HepG2 (cell line): Measurements from ENCODE around the gene USP24. TPM values are rescaled to one million over a fixed set of nuclear protein-coding genes. Genes with fewer than 3 reads are reported as not detected.
A peak's percentile ranks its signal among the peaks of the same experiment; 100 is the strongest.

Source experiments
- BRF2 ChIP-seq: sonication (generic); formaldehyde crosslinking; IDR thresholded peaks from 2 replicates; pipeline ENCODE4 v1.8.1; 2022; ENCODE audit warnings: mild to moderate bottlenecking, missing genetic modification reagents
- CCDC6 ChIP-seq: sonication (generic); formaldehyde crosslinking; IDR thresholded peaks from 2 replicates; pipeline ENCODE4 v1.8.1; 2022; ENCODE audit warnings: mild to moderate bottlenecking, missing genetic modification reagents, moderate library complexity
- ELF1 ChIP-seq: sonication (generic); formaldehyde crosslinking; IDR thresholded peaks from 2 replicates; pipeline ENCODE4 v1.4.0; 2020; ENCODE audit warnings: missing genetic modification reagents
- EZH2 ChIP-seq: conservative IDR thresholded peaks from 2 replicates; pipeline ENCODE4 v1.6.1; 2012; ENCODE audit warnings: mild to moderate bottlenecking, low read depth, low read length, moderate library complexity
- GATA4 ChIP-seq: sonication (generic); IDR thresholded peaks from 2 replicates; pipeline ENCODE4 v1.6.1; 2016; ENCODE audit warnings: antibody characterized with exemption, low read depth, borderline replicate concordance
- HOMEZ ChIP-seq: IDR thresholded peaks from 2 replicates; pipeline ENCODE4 v1.6.1; 2016; ENCODE audit warnings: low read depth
- NCOA1 ChIP-seq: sonication (generic); formaldehyde crosslinking; IDR thresholded peaks from 2 replicates; pipeline ENCODE4 v1.9.0; 2021; ENCODE audit warnings: missing genetic modification reagents
- NFYB ChIP-seq: sonication (generic); formaldehyde crosslinking; IDR thresholded peaks from 2 replicates; pipeline ENCODE4 v1.4.0; 2020; ENCODE audit warnings: missing genetic modification reagents
- RFX1 ChIP-seq: fragments of 450-650 bp; IDR thresholded peaks from 2 replicates; pipeline ENCODE4 v1.6.1; 2017
- SNAPC2 ChIP-seq: sonication (generic); formaldehyde crosslinking; IDR thresholded peaks from 2 replicates; pipeline ENCODE4 v1.8.1; 2022; ENCODE audit warnings: mild to moderate bottlenecking, missing genetic modification reagents
- U2AF2 ChIP-seq: fragments of 200-400 bp; formaldehyde crosslinking; IDR thresholded peaks from 2 replicates; pipeline ENCODE4 v1.6.1; 2017; ENCODE audit warnings: low read depth, mild to moderate bottlenecking, low read length
- ZBTB1 ChIP-seq: sonication (generic); formaldehyde crosslinking; IDR thresholded peaks from 2 replicates; pipeline ENCODE4 v1.4.0; 2020; ENCODE audit warnings: missing genetic modification reagents, borderline replicate concordance
- ZC3H13 ChIP-seq: sonication (generic); formaldehyde crosslinking; IDR thresholded peaks from 2 replicates; pipeline ENCODE4 v1.8.1; 2023; ENCODE audit warnings: mild to moderate bottlenecking, missing genetic modification reagents, moderate library complexity
- ZFP41 ChIP-seq: sonication (generic); formaldehyde crosslinking; IDR thresholded peaks from 2 replicates; pipeline ENCODE4 v1.4.0; 2020; ENCODE audit warnings: mild to moderate bottlenecking, missing genetic modification reagents, borderline replicate concordance
- ZFP90 ChIP-seq: sonication (generic); formaldehyde crosslinking; IDR thresholded peaks from 2 replicates; pipeline ENCODE4 v1.8.0; 2022; ENCODE audit warnings: missing genetic modification reagents, mild to moderate bottlenecking, inconsistent platforms, borderline replicate concordance
- ZNF124 ChIP-seq: sonication (generic); formaldehyde crosslinking; IDR thresholded peaks from 2 replicates; pipeline ENCODE4 v1.4.0; 2020; ENCODE audit warnings: missing genetic modification reagents
- ZNF230 ChIP-seq: sonication (generic); formaldehyde crosslinking; IDR thresholded peaks from 2 replicates; pipeline ENCODE4 v1.4.0; 2020; ENCODE audit warnings: mild to moderate bottlenecking, missing genetic modification reagents
- ZNF296 ChIP-seq: sonication (generic); formaldehyde crosslinking; conservative IDR thresholded peaks from 2 replicates; pipeline ENCODE4 v1.5.0; 2020; ENCODE audit warnings: mild to moderate bottlenecking, missing genetic modification reagents
- ZNF770 ChIP-seq: sonication (generic); formaldehyde crosslinking; IDR thresholded peaks from 2 replicates; pipeline ENCODE4 v1.5.0; 2020; ENCODE audit warnings: mild to moderate bottlenecking, missing genetic modification reagents
- ZNF891 ChIP-seq: sonication (generic); formaldehyde crosslinking; IDR thresholded peaks from 2 replicates; pipeline ENCODE4 v1.5.0; 2020; ENCODE audit warnings: mild to moderate bottlenecking, missing genetic modification reagents
- ZSCAN30 ChIP-seq: sonication (generic); formaldehyde crosslinking; IDR thresholded peaks from 2 replicates; pipeline ENCODE4 v1.5.0; 2020; ENCODE audit warnings: mild to moderate bottlenecking, missing genetic modification reagents
- polyA plus RNA-seq, 8 experiments: library from polyadenylated mRNA; depleted of rRNA in 3 of 8; stranded (reverse) in 7 of 8; unstranded in 1 of 8; fragments of >200 nt; fragmentation: Illumina TruSeq in 4 of 8; extraction: Trizol in 4 of 8; gene quantifications; 2 replicates each; pipeline versions ENCODE4 v1.2.1 to v1.2.3, GENCODE V29; 2011 to 2016; ENCODE audit warnings: low read depth in 4 of 8, missing spikeins in 1 of 8, mixed read lengths in 1 of 8; ENCODE audit not compliant: insufficient read depth in 1 of 8
- total RNA-seq, 5 experiments: library from RNA; depleted of rRNA; stranded (reverse); fragments of >200 nt; fragmentation: Illumina TruSeq; extraction: Trizol; gene quantifications; 2 replicates each; pipeline ENCODE4 v1.2.3, GENCODE V29; 2016; ENCODE audit warnings: low read depth in 1 of 5
- TF ChIP-seq, protein P1 (sequence below): sonication (generic); formaldehyde crosslinking; IDR thresholded peaks from 2 replicates; pipeline ENCODE4 v1.4.0; 2020; ENCODE audit warnings: missing genetic modification reagents
- TF ChIP-seq, protein P2 (sequence below): sonication (generic); formaldehyde crosslinking; IDR thresholded peaks from 2 replicates; pipeline ENCODE4 v1.4.0; 2020; ENCODE audit warnings: mild to moderate bottlenecking, missing genetic modification reagents

The USP24 gene
- total and polyA plus RNA-seq, 2 of the 13 experiments (the other 11 are each of a cell fraction or from before 2014, with no cell fraction given) = 18.8 to 47.6 TPM

DNA sequence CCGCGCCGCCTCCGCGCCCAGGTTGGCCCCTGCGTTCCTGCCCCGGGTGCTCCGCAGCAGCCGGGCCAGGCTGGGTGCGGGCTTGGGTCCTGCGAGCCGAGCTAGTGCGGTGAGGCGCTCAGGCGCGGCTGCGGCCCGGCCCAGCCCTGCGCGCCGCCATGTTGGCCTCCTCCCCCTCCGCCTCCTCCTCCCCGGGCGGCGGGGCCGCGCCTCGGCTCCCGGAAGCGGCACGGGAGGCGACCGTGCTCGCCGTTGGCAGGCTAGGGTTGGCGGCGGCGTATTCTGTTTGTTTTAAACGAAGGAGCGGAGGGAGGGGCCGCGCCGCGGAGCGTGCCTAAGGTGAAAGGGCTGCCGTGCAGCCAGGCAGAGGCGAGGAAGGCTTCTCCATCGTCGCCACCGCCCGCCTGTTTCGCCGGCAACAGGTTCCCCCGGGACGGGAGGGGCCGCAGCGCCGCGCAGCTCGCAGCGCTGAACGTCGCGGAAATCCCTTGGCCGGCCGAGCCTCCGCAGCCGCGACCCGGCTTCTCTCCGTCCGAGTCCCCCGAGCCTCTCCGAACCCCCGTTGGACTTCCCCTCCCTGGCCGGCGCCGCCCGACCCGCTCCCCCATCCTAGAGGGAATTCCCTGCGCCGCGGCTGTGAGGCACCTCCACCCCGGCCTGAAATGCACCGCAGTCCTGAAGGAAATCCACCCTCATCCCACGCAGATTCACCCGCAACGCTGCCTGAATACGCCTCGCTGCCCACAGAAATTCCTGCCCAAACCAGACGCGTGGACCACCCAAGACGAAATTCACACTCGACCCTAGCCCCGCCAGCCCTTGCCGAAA, at the start of gene USP24 (continued):
- TF ChIP-seq ZNF296 (no peak), HOMEZ (CRISPR knock-in tag) (0 out of 2 replicates have a peak, but pooled peaks have one; percentile 25), ZNF124 (CRISPR knock-in tag) (no peak), ZSCAN30 (CRISPR knock-in tag) (no peak), RFX1 (no peak), ZNF891 (CRISPR knock-in tag) (no peak; the same call in none of the 2 replicates), BRF2 (CRISPR knock-in tag) (no peak; the same call in 1 of the 2 replicates), SNAPC2 (CRISPR knock-in tag) (no peak), ZC3H13 (CRISPR knock-in tag) (0 out of 2 replicates have a peak, but pooled peaks have one; percentile 16), ZNF770 (peak; percentile 62; the same call in 1 of the 2 replicates), NCOA1 (CRISPR knock-in tag) (no peak), ZFP41 (CRISPR knock-in tag) (no peak), U2AF2 (no peak), ZNF230 (CRISPR knock-in tag) (no peak; the same call in 1 of the 2 replicates), EZH2 (no peak), GATA4 (peak; percentile 32; the same call in 1 of the 2 replicates), ZBTB1 (no peak), ELF1 (CRISPR knock-in tag) (peak; percentile 87), ZFP90 (CRISPR knock-in tag) (peak; percentile 34; the same call in 1 of the 2 replicates), CCDC6 (CRISPR knock-in tag) (0 out of 2 replicates have a peak, but pooled peaks have one; percentile 61), NFYB (CRISPR knock-in tag) (peak; percentile 34; the same call in 1 of the 2 replicates)
- TF ChIP-seq, protein P1, sequence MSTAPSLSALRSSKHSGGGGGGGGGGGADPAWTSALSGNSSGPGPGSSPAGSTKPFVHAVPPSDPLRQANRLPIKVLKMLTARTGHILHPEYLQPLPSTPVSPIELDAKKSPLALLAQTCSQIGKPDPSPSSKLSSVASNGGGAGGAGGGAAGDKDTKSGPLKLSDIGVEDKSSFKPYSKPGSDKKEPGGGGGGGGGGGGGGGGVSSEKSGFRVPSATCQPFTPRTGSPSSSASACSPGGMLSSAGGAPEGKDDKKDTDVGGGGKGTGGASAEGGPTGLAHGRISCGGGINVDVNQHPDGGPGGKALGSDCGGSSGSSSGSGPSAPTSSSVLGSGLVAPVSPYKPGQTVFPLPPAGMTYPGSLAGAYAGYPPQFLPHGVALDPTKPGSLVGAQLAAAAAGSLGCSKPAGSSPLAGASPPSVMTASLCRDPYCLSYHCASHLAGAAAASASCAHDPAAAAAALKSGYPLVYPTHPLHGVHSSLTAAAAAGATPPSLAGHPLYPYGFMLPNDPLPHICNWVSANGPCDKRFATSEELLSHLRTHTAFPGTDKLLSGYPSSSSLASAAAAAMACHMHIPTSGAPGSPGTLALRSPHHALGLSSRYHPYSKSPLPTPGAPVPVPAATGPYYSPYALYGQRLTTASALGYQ = no peak
- TF ChIP-seq, protein P2, sequence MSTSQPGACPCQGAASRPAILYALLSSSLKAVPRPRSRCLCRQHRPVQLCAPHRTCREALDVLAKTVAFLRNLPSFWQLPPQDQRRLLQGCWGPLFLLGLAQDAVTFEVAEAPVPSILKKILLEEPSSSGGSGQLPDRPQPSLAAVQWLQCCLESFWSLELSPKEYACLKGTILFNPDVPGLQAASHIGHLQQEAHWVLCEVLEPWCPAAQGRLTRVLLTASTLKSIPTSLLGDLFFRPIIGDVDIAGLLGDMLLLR (CRISPR knock-in tag) = no peak
